Kidney epithelial cell (primary cell): ENCODE measurements around the gene KSR2. TPM values are rescaled to one million over a fixed set of nuclear protein-coding genes. Genes with fewer than 3 reads are reported as not detected.

Experiments
- DNase-seq: peaks from one replicate; pipeline ENCODE4 v3.0.0-alpha.2; 2010; ENCODE audit warnings: low read depth
- H3K27me3 ChIP-seq: 2 replicates; pipeline ENCODE4 v1.6.0; 2011; ENCODE audit warnings: low read length; ENCODE audit not compliant: control insufficient read depth, insufficient read depth
- H3K36me3 ChIP-seq: 2 replicates; pipeline ENCODE4 v1.5.1; 2011; ENCODE audit warnings: low read length; ENCODE audit not compliant: control insufficient read depth, insufficient read depth
- H3K4me3 ChIP-seq: 2 replicates; pipeline ENCODE4 v1.5.1; 2011; ENCODE audit warnings: low read depth, mild to moderate bottlenecking, control low read depth, low read length
- CTCF ChIP-seq: IDR thresholded peaks from 2 replicates; pipeline ENCODE4 v1.5.1; 2011; ENCODE audit warnings: mild to moderate bottlenecking, moderate library complexity, low read length, control low read depth, inconsistent platforms; ENCODE audit not compliant: insufficient read depth, poor library complexity, severe bottlenecking
- total RNA-seq: library from RNA; depleted of rRNA; stranded (reverse); fragments of >200 nt; gene quantifications from 2 replicates; pipeline ENCODE4 v1.2.3, GENCODE V29; 2015

KSR2 gene
- total RNA-seq, 1 donor from 2014 or later, result 0.29 TPM

- no peak for DNase-seq
- Histone ChIP-seq H3K4me3 (no peak overlapping the region), H3K27me3 (peaks cover 4% of the 10 kb centered on the region), H3K36me3 (no peaks in the 10 kb centered on the region)
- no peak for TF ChIP-seq CTCF
Observed at GRCh38 chr12:117842220-117842619, 126.6 kb downstream of the KSR2 start.

GRCh38 chr12:117837737-117838050 is 131.1 kb downstream of the KSR2 start:
- Histone ChIP-seq H3K4me3 (no peak overlapping the region), H3K27me3 (no peaks in the 10 kb centered on the region), H3K36me3 (no peaks in the 10 kb centered on the region)
- TF ChIP-seq CTCF, result no peak
- no peak for DNase-seq

GRCh38 chr12:117836999-117837736 is 131.6 kb downstream of the KSR2 start:
- peak; percentile 97 for TF ChIP-seq CTCF
- no peak for DNase-seq
- no peak overlapping the region for H3K4me3 ChIP-seq
- H3K27me3 ChIP-seq, result no peaks in the 10 kb centered on the region
- no peaks in the 10 kb centered on the region for H3K36me3 ChIP-seq

- TF ChIP-seq CTCF, result no peak
- no peaks in the 10 kb centered on the region for H3K27me3 ChIP-seq
- DNase-seq, result no peak
- no peaks in the 10 kb centered on the region for H3K36me3 ChIP-seq
- H3K4me3 ChIP-seq, result no peak overlapping the region
Observed at GRCh38 chr12:117836476-117836875, 132.3 kb downstream of the KSR2 start.

GRCh38 chr12:117835156-117835555 is 133.6 kb downstream of the KSR2 start:
- TF ChIP-seq CTCF, result no peak
- Histone ChIP-seq H3K27me3 (no peaks in the 10 kb centered on the region), H3K36me3 (no peaks in the 10 kb centered on the region), H3K4me3 (no peak overlapping the region)
- DNase-seq, result no peak
